NCI-H146 treated with DMSO at 0.1 percent for 48 hours (cell line): ENCODE data around the gene DENND1B.
"Not testable (repeated sequence)": the region's sequence is repeated elsewhere in the genome, so short reads cannot be mapped to it uniquely, and the experiment has no call there.

Experiments
- DNase-seq: peaks from one replicate; lab custom pipeline; 2025; ENCODE audit not compliant: unreplicated experiment; lab: John Stamatoyannopoulos, UW

DENND1B gene

GRCh38 chr1:197783510-197783948 lies 8.2 kb upstream of the DENND1B start:
- no peak for DNase-seq

DNA sequence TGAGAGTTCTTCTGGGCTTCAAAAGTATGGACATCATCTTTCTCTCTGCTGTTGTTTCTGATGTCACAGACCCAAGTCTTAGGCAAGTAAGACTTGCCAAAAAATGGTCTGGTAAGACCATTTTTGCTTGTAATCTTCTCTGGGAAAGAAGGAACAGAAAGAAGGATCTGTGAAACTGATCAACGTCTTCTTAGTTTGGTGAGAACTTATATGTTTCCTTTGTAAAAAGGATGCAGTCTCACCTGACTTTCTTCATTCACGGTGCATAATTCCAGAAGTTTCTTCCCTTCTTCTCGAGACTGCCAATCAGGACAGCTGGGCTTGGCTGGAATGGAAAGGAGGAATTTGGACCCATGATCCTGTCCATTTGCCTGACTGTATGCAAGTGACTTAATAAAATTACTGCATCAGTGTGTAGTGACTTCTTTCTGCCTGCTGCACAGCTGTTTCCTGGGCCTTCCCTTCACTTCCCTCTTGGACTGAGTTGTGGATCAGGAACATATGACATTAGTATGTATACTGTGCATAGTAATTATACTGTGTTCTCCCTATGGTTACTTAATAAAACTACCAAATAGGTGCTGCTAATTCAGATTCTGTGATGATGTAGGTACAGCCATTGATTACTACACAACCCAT lies 7.6 kb upstream of the DENND1B start:
- DNase-seq, result no peak

GRCh38 chr1:197781968-197782721 lies 6.9 kb upstream of the DENND1B start:
- DNase-seq, result no peak

DNA sequence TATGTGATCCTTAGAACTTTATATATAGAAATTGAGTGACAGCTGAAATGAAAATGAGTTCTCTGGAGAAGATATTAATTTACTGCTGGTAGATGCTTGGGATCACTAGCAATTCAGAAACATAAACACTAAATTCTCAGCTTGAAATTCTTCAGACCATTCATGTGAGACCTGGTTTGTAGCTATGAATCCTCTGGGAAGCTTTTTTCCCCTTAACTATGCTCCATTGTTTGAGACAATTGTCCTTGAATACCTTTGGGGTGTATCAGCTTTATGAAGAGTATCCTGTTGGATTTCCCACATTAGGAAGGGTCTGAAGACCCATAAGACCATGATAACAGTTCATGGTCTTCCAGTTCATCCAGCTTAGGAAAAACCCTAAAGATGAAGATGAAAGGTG lies 4.6 kb upstream of the DENND1B start:
- DNase-seq, result no peak

GRCh38 chr1:197778366-197778945 lies 3.2 kb upstream of the DENND1B start:
- DNase-seq, result no peak

GRCh38 chr1:197776351-197777105 lies 1.2 kb upstream of the DENND1B start:
- no peak for DNase-seq

- DNase-seq, result no peak
These were observed 606 bp downstream of the DENND1B start for GRCh38 chr1:197774466-197775281.

GRCh38 chr1:197773856-197774255 lies 1.4 kb downstream of the DENND1B start:
- DNase-seq, result no peak

DNA sequence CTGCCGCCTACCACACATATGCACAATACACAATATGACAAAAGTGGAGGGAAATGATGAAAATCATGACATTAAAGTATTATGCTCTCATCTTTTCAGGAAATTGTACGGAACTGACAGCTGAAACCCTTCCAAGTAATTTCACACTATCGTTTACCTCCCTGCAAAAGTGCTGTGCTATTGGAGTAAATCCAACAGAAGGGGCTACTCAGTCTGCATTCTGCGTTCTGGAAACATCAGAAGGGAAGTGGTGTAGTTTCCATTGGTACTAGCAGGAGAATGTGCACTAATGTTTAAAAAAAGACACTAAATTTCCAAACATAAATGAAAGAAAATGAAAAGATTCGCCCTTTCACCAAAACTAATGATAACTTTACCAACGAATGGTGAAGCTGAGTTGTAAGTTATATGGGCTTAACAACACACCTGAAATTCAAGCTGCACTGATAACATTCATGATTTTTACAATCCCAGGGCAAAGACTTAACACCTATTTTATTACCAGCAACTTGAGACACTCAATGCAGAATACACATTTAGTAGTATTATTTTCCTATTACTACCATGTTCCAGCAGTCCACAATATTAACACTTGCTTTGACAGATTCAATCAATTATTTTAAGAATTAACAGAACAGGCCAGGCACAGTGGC lies 3.2 kb downstream of the DENND1B start:
- no peak for DNase-seq

GRCh38 chr1:197771386-197771785 lies 3.9 kb downstream of the DENND1B start:
- no peak for DNase-seq

DNA sequence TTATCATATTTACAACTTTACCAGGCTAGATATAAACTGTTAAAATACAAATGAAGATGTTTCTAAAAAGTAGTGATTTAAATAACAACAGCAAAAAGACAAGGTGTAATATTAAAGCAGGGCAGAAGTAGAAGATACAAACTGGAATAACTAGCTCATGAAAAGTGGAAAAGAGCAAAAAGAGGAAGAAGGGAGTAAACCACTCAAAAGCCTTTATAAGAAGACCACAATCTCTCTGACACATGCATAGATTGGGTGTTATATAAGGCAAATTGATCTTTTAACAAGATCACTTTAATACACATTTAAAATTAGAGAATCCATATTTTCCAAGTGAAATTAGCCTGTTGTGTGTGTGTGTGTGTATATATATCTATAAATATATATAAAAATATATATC lies 5.0 kb downstream of the DENND1B start:
- no peak for DNase-seq

GRCh38 chr1:197769287-197769686 lies 6.0 kb downstream of the DENND1B start:
- no peak for DNase-seq

DNA sequence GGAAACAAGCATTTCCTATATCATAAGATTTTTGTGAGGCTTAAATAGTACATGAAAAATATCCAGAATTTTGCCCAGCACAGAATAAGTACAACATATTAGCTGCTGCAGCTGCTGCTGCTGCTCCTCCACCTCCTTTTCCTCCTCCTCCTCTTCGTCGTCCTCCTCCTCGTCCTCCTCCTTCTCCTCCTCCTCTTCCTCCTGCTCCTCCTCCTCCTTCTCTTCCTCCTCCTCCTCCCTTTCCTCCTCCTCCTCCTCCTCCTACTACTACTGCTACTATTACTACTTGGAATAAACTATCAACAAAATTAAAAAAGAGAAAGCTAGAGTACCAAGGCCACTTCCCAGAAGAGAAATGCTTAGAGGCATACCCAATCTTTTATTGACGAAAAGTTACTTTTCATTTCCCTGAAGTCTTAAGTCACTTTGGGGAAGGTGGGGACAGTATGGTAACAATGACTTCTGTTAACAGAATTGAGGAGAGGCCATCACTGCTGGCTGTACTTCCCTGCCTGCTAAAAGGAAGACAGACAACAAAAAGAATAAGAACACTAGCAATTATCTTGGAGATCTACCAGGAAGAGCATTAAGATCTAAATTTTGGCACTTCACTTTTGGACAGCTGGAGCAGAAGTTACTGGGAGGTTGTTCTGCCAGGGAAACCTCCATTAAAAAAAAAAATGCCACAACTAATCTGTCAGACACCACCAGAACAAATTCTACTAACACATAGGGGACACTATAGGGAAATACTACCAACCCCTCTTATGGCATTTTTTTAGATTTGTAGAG lies 7.1 kb downstream of the DENND1B start:
- DNase-seq, result no peak

GRCh38 chr1:197763769-197764168 lies 11.5 kb downstream of the DENND1B start:
- DNase-seq, result no peak

DNA sequence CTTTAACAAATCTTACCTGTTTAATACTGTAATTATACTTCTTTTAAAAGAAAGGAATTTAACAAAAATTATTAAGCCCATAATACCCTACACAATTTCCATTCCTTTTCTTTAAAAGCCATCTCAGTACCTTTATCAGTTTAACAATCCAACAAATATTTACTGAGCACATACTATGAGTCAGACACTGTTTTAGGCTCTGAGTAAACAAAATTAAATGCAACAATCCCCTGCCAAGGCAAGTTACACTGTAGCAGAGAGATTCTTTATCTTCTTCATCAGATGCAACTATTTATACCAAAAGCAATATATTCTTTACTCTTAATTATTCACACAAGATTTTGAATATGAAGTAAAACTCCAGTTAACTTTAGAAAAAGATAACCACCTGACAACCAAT lies 12.0 kb downstream of the DENND1B start:
- DNase-seq, result no peak

DNA sequence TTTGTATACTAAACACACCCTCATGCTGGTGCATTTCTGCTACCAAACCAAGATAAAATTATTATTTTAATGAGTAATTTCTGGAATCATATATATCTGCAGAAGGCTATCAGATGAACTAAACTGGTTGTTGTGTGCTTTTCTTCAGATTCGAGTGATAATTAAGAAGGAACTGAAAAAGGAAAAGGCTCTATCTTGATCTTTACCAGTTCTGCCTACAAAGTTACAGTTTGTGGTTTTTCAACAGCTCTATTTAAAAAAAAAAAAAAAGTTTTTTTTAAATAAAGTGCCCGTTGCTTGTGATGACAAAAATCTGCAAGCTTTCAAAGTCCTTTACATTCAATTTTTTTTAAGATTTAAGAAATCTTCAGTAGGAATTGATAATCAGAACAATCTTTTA lies 13.6 kb downstream of the DENND1B start:
- DNase-seq, result no peak

DNA sequence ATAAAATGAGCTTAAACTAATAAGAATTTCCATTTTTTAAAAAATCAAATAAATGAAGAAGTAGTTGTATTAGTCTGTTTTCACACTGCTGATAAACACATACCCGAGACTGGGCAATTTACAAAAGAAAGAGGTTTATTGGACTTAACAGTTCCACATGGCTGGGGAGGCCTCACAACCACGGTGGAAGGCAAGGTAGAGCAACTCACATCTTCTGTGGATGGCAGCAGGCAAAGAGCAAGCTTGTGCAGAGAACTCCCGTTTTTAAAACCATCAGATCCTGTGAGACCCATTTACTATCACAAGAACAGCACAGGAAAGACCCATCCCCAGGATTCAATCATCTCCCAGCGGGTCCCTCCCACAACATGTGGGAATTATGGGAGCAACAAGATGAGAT lies 19.7 kb downstream of the DENND1B start:
- DNase-seq, result not testable (repeated sequence)

DNA sequence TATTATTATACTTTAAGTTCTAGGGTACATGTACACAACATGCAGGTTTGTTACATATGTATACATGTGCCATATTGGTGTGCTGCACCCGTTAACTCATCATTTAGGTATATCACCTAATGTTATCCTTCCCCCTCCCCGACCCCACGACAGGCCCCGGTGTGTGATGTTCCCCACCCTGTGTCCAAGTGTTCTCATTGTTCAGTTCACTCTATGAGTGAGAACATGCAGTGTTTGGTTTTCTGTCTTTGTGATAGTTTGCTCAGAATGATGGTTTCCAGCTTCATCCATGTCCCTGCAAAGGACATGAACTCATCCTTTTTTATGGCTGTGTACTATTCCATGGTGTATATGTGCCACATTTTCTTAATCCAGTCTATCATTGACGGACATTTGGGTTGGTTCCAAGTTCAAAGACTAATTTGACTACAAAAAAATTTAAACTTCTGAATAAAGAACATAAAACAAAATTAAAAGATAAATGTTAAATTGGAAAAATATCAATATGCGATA lies 22.6 kb downstream of the DENND1B start:
- not testable (repeated sequence) for DNase-seq

DNA sequence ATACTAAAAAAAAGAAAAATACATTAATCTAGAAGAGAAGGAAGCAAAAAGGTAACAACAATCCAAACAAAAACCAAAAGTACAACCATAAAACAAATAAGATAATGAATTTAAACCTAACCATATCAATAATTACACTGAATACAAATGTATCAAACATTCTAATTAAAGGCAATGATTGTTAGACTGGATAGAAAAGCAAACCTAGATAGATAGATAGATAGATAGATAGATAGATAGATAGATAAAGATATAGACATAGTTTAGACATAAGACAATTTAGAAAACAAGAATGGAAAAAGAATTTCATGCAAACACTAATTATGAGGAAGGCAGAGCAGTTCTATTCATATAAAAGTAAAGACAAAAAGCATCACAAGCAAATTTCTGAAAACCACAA lies 24.9 kb downstream of the DENND1B start:
- DNase-seq, result no peak
